Amniotic epithelial cell (primary cell): Measurements from ENCODE around the gene ADGRB2.
A peak's percentile ranks its signal among the peaks of the same experiment; 100 is the strongest.

Experiments used
- DNase-seq: peaks from one replicate; pipeline ENCODE4 v3.0.0-alpha.2; 2010; ENCODE audit warnings: low read depth

Gene ADGRB2

GRCh38 chr1:31795801-31796621 is 31.9 kb upstream of the ADGRB2 start:
- DNase-seq: peak; percentile 70

- no peak for DNase-seq
Observed at GRCh38 chr1:31795096-31795675, 31.0 kb upstream of the ADGRB2 start.

- DNase-seq: no peak
Observed at GRCh38 chr1:31793586-31794285, 29.6 kb upstream of the ADGRB2 start.

GRCh38 chr1:31793086-31793485 is 28.9 kb upstream of the ADGRB2 start:
- no peak for DNase-seq

DNA sequence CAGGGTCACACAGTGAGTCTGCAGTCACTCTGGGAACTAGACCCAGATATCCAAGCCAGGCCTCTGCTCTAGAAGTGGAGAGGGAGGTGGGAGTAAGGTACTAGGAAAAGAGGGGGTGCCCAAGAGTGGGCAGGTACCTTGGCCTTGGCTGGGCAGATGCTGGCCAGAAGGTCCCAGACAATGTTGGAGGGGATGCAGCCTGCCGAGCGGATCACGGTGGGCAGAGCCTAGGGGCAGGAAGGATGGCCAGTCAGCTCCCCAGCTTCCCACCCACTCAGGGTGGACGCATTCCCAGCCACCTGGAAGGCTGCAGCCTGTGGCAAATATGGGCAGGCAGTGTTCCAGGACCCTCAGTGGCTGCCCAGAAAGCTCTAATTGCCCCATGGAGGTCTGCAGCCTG is 28.4 kb upstream of the ADGRB2 start:
- no peak for DNase-seq

GRCh38 chr1:31792116-31792515 is 28.0 kb upstream of the ADGRB2 start:
- no peak for DNase-seq

GRCh38 chr1:31791131-31791858 is 27.2 kb upstream of the ADGRB2 start:
- no peak for DNase-seq

- no peak for DNase-seq
Observed at GRCh38 chr1:31790641-31791091, 26.5 kb upstream of the ADGRB2 start.

- DNase-seq: no peak
Observed at GRCh38 chr1:31790140-31790539, 26.0 kb upstream of the ADGRB2 start.

DNA sequence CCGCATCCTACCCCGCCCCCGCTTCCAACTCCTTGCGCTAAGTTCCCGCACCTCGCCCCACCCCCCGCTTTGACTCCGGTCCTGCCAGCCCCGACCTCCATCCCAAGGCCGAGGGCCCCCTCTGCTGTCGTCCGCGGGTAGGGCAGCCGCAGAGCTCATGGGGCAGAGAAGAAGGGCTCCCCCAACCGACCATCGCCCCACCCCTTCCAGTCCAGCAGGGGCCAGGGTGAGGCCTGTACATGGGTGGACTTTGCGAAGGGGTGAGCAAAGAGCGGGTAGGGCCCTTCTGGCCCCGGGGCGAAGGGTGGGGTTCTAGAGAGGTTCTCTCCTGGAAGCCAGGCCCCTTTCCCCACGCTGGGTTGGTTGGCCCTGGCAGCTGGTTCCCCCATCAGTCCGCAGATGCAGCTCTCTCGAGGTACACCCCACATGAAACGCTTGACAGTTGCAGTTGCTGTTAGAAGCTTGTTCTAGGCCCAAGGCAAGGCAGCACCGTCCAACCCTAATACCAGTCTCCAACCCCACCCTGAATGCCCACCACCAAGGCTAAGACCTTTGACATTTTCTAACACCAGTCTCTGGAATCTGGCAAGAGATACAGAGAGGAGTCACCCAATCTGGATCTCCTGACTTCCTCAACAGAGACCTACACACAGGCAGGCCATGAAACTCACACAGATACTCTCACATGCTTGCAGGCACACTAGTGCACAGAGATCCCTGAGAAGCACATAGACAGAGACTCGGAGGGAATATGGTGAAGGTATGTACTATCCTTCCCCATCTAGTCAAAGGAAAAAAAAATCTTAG is 25.3 kb upstream of the ADGRB2 start:
- DNase-seq: peak; percentile 74

DNA sequence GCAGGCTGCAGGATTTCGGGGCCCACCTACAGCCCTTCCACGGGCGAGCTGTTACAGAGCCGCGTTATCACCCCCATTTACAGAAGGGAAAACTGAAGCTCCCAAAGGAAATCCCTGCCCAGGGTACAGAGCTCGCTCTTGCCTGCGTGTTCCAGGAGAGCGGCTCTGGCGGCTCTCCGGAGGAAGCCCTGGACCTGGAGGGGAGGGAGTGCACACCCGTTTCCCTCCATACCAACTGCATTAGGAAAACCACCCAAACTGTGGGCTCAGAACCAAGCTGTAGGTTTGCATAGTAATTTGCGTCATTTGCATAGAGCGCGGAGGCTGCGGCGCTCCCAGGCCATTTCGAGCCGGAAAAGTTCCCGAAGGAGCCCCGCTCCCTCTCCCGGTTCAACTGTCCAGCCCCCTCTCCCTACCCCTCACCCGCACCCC is 24.7 kb upstream of the ADGRB2 start:
- DNase-seq: peak; percentile 66

- DNase-seq: peak; percentile 83
Observed at GRCh38 chr1:31788138-31788824, 24.1 kb upstream of the ADGRB2 start.

GRCh38 chr1:31787786-31788137 is 23.6 kb upstream of the ADGRB2 start:
- no peak for DNase-seq

GRCh38 chr1:31787261-31787660 is 23.1 kb upstream of the ADGRB2 start:
- DNase-seq: no peak

DNA sequence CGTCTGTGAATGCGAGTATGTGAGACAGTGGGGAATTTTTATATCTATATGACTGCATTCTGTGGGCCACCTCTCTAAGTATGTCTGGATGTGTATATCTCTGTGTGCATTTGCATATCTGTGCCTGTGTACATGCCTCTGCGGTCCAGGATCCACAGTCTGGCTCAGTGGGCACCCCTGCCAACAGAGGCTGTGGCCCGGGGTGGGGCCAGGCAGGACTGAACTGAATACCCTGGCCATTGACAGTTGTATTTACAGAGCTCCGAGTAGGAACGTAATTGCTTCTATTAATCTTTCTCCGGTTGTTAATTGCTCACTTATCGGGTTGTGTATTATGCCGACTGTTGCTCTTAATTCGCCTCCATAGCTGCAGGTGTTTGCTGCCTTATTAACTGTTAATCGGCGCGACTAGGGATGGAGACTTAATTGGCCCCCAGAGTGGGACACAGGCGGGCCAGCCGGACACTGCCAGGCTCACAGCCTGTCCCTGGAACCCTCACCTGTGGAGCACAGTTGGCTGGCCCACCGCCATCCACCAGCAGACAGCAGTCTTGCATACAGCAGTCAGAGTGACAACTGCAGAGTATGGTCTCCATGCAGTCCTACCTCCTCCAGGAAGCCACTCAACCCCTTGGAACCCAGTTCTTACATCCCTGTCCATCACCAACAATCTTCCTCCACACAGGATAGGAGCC is 22.4 kb upstream of the ADGRB2 start:
- DNase-seq: no peak

DNA sequence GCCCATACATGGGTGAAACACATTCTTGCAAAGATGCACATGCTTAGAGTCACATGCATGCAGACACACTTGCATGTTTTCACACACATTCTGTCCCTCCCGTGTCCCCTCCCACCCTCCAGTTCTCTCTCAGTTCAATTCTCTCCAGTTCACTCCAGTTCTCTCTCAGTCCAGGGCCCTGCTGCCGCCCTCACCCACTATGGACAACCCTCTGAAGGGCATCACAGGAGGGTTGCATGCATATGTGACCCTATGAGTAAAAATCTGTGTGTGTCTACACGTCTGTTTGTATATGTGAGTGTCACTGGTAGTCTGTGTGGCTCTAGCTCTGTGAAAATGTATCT is 21.8 kb upstream of the ADGRB2 start:
- no peak for DNase-seq

- DNase-seq: no peak
Observed at GRCh38 chr1:31785020-31785946, 21.1 kb upstream of the ADGRB2 start.

- DNase-seq: no peak
Observed at GRCh38 chr1:31784356-31785019, 20.3 kb upstream of the ADGRB2 start.

DNA sequence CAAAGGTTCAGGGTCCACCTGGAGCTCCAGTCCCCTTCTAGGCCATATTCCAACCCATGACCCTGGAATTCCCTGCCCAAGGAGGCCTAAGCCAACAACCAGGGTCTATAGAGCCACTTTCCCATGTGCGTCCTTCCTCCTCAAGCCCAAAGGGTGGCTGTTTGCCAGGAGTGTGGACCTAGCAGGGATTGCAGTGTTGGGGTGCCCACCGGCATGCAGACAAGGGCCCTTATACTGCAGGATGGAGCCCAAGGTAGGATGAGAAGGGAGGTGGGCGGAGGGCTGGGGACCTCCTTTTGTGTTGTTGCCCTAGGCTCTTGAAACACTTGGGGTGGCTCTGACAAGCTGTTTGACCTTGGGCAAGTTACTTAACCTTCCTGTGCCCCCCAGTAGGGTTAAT is 19.7 kb upstream of the ADGRB2 start:
- no peak for DNase-seq
